Endothelial cell of umbilical vein (primary cell): ENCODE measurements around the gene DEFB114. TPM values are rescaled to one million over a fixed set of nuclear protein-coding genes. Genes with fewer than 3 reads are reported as not detected.

Experiments used
- BruUV-seq: library from RNA; stranded (reverse); fragments of 400-500 nt; replicated peaks from 2 replicates; lab custom pipeline; 2021; lab: Mats Ljungman, UMichigan
- CTCF ChIA-PET: fragments of 300-600, 350-600 bp; sonication (Branson Sonifier 250); formaldehyde crosslinking; loops from one replicate; lab custom pipeline; 2021; ENCODE audit warnings: antibody characterized with exemption, inconsistent platforms; lab: Charles Lee
- POLR2A ChIA-PET: fragments of 300-600, 350-600 bp; sonication (Branson Sonifier 250); formaldehyde crosslinking; loops from one replicate; lab custom pipeline; 2021; ENCODE audit warnings: antibody characterized with exemption, inconsistent platforms; lab: Charles Lee
- DNase-seq: peaks from one replicate; pipeline ENCODE4 v3.0.0-alpha.2; 2011; ENCODE audit warnings: low read depth, low spot score
- FAIRE-seq: peaks from 2 replicates; lab custom pipeline; 2011; peaks lifted over from hg19 to GRCh38; lab: Jason Lieb, UNC
- H2AFZ ChIP-seq: 2 replicates; pipeline ENCODE4 v1.6.0; 2012; ENCODE audit warnings: low read depth, low read length, control low read depth, inconsistent platforms
- H3K27ac ChIP-seq: 2 replicates; pipeline ENCODE4 v1.5.1; 2011; ENCODE audit warnings: low read depth, mild to moderate bottlenecking, control low read depth, low read length, moderate library complexity; ENCODE audit not compliant: insufficient read depth
- H3K27me3 ChIP-seq, 2 experiments: 2 replicates each; pipeline versions ENCODE4 v1.6.0 to v1.6.1; 2011; ENCODE audit warnings: low read length in 2 of 2, mixed read lengths in 1 of 2; ENCODE audit not compliant: control insufficient read depth in 2 of 2, insufficient read depth in 2 of 2
- H3K36me3 ChIP-seq, 2 experiments: 2 replicates in 1 of 2; 3 replicates in 1 of 2; pipeline ENCODE4 v1.5.1; 2011; ENCODE audit warnings: low read length in 2 of 2, mild to moderate bottlenecking in 1 of 2, moderate library complexity in 1 of 2; ENCODE audit not compliant: control insufficient read depth in 2 of 2, insufficient read depth in 2 of 2; ENCODE audit errors: extremely low read depth in 1 of 2
- H3K4me1 ChIP-seq: 3 replicates; pipeline ENCODE4 v1.5.1; 2011; ENCODE audit warnings: mild to moderate bottlenecking, low read length; ENCODE audit not compliant: control insufficient read depth, insufficient read depth; ENCODE audit errors: extremely low read depth
- H3K4me2 ChIP-seq: 2 replicates; pipeline ENCODE4 v1.6.1; 2011; ENCODE audit warnings: low read length, control low read depth, mixed read lengths; ENCODE audit not compliant: insufficient read depth
- H3K4me3 ChIP-seq, 3 experiments: fragments of 200-600 bp in 1 of 3; sonication (generic), shearing (Covaris generic) in 1 of 3; replicated peaks in 1 of 3; 2 replicates each; pipeline ENCODE4 v1.5.1; 2011 to 2016; ENCODE audit warnings: control low read depth in 3 of 3, low read length in 3 of 3, mild to moderate bottlenecking in 2 of 3, inconsistent platforms in 1 of 3, low read depth in 1 of 3, moderate library complexity in 1 of 3; ENCODE audit not compliant: insufficient read depth in 1 of 3
- H3K79me2 ChIP-seq: 2 replicates; pipeline ENCODE4 v1.6.0; 2012; ENCODE audit warnings: low read length, inconsistent platforms; ENCODE audit not compliant: control insufficient read depth, insufficient read depth
- H3K9ac ChIP-seq: replicated peaks from 2 replicates; pipeline ENCODE3; 2011; ENCODE audit warnings: low read length, control low read depth; ENCODE audit not compliant: insufficient read depth; ENCODE audit errors: extremely low read depth
- H3K9me1 ChIP-seq: replicated peaks from 3 replicates; pipeline ENCODE4 v1.6.0; 2011; ENCODE audit warnings: mild to moderate bottlenecking, low read length; ENCODE audit not compliant: control insufficient read depth, insufficient read depth; ENCODE audit errors: extremely low read depth
- H3K9me3 ChIP-seq: replicated peaks from 2 replicates; pipeline ENCODE4 v1.5.1; 2012; ENCODE audit warnings: low read length, inconsistent platforms; ENCODE audit not compliant: control insufficient read depth, insufficient read depth
- H4K20me1 ChIP-seq: replicated peaks from 2 replicates; pipeline ENCODE3; 2011; ENCODE audit warnings: mild to moderate bottlenecking, low read length; ENCODE audit not compliant: control insufficient read depth, insufficient read depth; ENCODE audit errors: extremely low read depth
- CTCF ChIP-seq, 2 donors: IDR thresholded peaks; 1 replicate in 1 of 2; 2 replicates in 1 of 2; pipeline ENCODE4 v1.5.1; 2011; ENCODE audit warnings: low read length in 2 of 2, mild to moderate bottlenecking in 2 of 2, moderate library complexity in 2 of 2, control low read depth in 1 of 2, inconsistent platforms in 1 of 2, low read depth in 1 of 2; ENCODE audit not compliant: insufficient read depth in 1 of 2; ENCODE audit errors: extremely low read depth in 1 of 2
- EZH2 ChIP-seq: IDR thresholded peaks from 2 replicates; pipeline ENCODE4 v1.6.1; 2012; ENCODE audit warnings: borderline replicate concordance, low read depth, mild to moderate bottlenecking, moderate library complexity, low read length, inconsistent platforms; ENCODE audit not compliant: severe bottlenecking
- FOS ChIP-seq: IDR thresholded peaks from 2 replicates; pipeline ENCODE4 v1.6.1; 2011; ENCODE audit warnings: mild to moderate bottlenecking, low read length, moderate library complexity, borderline replicate concordance; ENCODE audit not compliant: insufficient read depth
- GATA2 ChIP-seq: IDR thresholded peaks from 2 replicates; pipeline ENCODE4 v1.7.0; 2011; ENCODE audit warnings: low read depth, mild to moderate bottlenecking, moderate library complexity, mixed read lengths, low read length; ENCODE audit not compliant: insufficient read length, insufficient read depth
- JUN ChIP-seq: IDR thresholded peaks from 2 replicates; pipeline ENCODE4 v1.6.1; 2011; ENCODE audit warnings: borderline replicate concordance, low read depth; ENCODE audit not compliant: insufficient read length, insufficient read depth
- MYC ChIP-seq: IDR thresholded peaks from one replicate; pipeline ENCODE4 v1.6.1; 2011; ENCODE audit warnings: mild to moderate bottlenecking, low read depth, low read length
- POLR2A ChIP-seq: IDR thresholded peaks from 2 replicates; pipeline ENCODE4 v1.6.1; 2012; ENCODE audit warnings: low read depth, mild to moderate bottlenecking, control low read depth, low read length
- POLR2AphosphoS5 ChIP-seq: IDR thresholded peaks from 2 replicates; pipeline ENCODE4 v1.6.1; 2012; ENCODE audit warnings: low read depth, mild to moderate bottlenecking, control low read depth, low read length, moderate library complexity; ENCODE audit not compliant: insufficient read depth
- dilution Hi-C: fragments of 300-500 bp; cut with MboI; formaldehyde crosslinking; loops from one replicate; pipeline ENCODE4 v1.15.0; 2019; ENCODE audit warnings: low sequenced_read_pairs; ENCODE audit not compliant: extremely low pct_ligation_motif_present
- intact Hi-C: fragments of 100-400 bp; cut with micrococcal nuclease; formaldehyde crosslinking; loops from one replicate; pipeline ENCODE4 v1.10.0; 2022
- polyA plus RNA-seq, 4 experiments: library from polyadenylated mRNA; depleted of rRNA in 3 of 4; stranded (reverse) in 3 of 4; unstranded in 1 of 4; fragments of >200 nt; gene quantifications; 2 replicates each; pipeline versions ENCODE4 v1.2.1 to v1.2.3, GENCODE V29; 2011 to 2012; ENCODE audit warnings: missing spikeins in 1 of 4
- total RNA-seq: library from RNA; stranded (reverse); gene quantifications from 2 replicates; pipeline ENCODE4 v1.2.3, GENCODE V29; 2021
- TF ChIP-seq, protein P1 (sequence below): IDR thresholded peaks from 2 replicates; pipeline ENCODE4 v1.6.1; 2011; ENCODE audit not compliant: insufficient read depth, insufficient read length

DEFB114 gene
- total and polyA plus RNA-seq, 2 donors (not counting 3 experiments of a cell fraction or from before 2014, with no cell fraction given): not detected

GRCh38 chr6:49995278-49995677, 31.3 kb upstream of the DEFB114 start:
- FAIRE-seq (no peak), DNase-seq (no peak)
- Histone ChIP-seq H3K9me3 (no peaks in the 10 kb centered on the region), H3K4me3 (no peak overlapping the region), H3K36me3 (no peaks in the 10 kb centered on the region), H3K4me2 (no peak overlapping the region), H3K27me3 (no peaks in the 10 kb centered on the region), H3K4me1 (no peaks in the 10 kb centered on the region), H3K9me1 (no peaks in the 10 kb centered on the region), H3K27ac (no peak overlapping the region), H4K20me1 (no peaks in the 10 kb centered on the region), H3K9ac (no peak overlapping the region), H2AFZ (no peak overlapping the region), H3K79me2 (no peaks in the 10 kb centered on the region)
- TF ChIP-seq FOS: no peak
- no peak for TF ChIP-seq MYC
- TF ChIP-seq EZH2: no peak
- TF ChIP-seq, protein P1, sequence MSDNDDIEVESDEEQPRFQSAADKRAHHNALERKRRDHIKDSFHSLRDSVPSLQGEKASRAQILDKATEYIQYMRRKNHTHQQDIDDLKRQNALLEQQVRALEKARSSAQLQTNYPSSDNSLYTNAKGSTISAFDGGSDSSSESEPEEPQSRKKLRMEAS: no peak
- TF ChIP-seq POLR2A: no peak
- no peak for TF ChIP-seq POLR2AphosphoS5
- ChIA-PET POLR2A (no interaction called here), CTCF (no interaction called here)
- intact Hi-C loops (no loop called here), dilution Hi-C loops (no loop called here)
- BruUV-seq: no TSS peak

- Histone ChIP-seq H3K4me2 (no peak overlapping the region), H3K27me3 (no peaks in the 10 kb centered on the region), H3K9me3 (peaks cover 2% of the 10 kb centered on the region), H3K4me1 (no peaks in the 10 kb centered on the region), H3K9me1 (no peaks in the 10 kb centered on the region), H3K27ac (no peak overlapping the region), H3K4me3 (no peak overlapping the region), H2AFZ (no peak overlapping the region), H3K36me3 (no peaks in the 10 kb centered on the region), H3K79me2 (no peaks in the 10 kb centered on the region), H4K20me1 (no peaks in the 10 kb centered on the region), H3K9ac (no peak overlapping the region)
- TF ChIP-seq JUN (no peak), POLR2A (no peak), MYC (no peak), POLR2AphosphoS5 (no peak), GATA2 (no peak), EZH2 (no peak), CTCF (IDR thresholded peaks at IDR 0.05; ENCODE audit: extremely low read depth in 1 of 2, insufficient read depth in 1 of 2, low read depth in 1 of 2, low read length in 2 of 2) (no peak), FOS (no peak)
- TF ChIP-seq, protein P1: no peak
- DNase-seq: no peak
- BruUV-seq: no TSS peak
- ChIA-PET POLR2A (no interaction called here), CTCF (no interaction called here)
- no peak for FAIRE-seq
- intact Hi-C loops (no loop called here), dilution Hi-C loops (no loop called here)
These were observed 24.9 kb upstream of the DEFB114 start for GRCh38 chr6:49988900-49989299.
